ENCODE measurements around the gene UQCC5.

UQCC5 gene

GRCh38 chr3:52558436-52558835 is 22.0 kb downstream of the UQCC5 start:
- TF ChIP-seq, protein P1, sequence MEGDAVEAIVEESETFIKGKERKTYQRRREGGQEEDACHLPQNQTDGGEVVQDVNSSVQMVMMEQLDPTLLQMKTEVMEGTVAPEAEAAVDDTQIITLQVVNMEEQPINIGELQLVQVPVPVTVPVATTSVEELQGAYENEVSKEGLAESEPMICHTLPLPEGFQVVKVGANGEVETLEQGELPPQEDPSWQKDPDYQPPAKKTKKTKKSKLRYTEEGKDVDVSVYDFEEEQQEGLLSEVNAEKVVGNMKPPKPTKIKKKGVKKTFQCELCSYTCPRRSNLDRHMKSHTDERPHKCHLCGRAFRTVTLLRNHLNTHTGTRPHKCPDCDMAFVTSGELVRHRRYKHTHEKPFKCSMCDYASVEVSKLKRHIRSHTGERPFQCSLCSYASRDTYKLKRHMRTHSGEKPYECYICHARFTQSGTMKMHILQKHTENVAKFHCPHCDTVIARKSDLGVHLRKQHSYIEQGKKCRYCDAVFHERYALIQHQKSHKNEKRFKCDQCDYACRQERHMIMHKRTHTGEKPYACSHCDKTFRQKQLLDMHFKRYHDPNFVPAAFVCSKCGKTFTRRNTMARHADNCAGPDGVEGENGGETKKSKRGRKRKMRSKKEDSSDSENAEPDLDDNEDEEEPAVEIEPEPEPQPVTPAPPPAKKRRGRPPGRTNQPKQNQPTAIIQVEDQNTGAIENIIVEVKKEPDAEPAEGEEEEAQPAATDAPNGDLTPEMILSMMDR (IDR thresholded peaks at IDR 0.05; ENCODE audit: insufficient read depth, low read length, poor library complexity, severe bottlenecking) = no peak
- Histone ChIP-seq H3K27me3 (replicated peaks; ENCODE audit: control insufficient read depth, insufficient read depth, low read length) (no peaks in the 10 kb centered on the region), H3K4me3 (replicated peaks; ENCODE audit: low read depth, low read length) (no peak overlapping the region), H3K36me3 (ENCODE audit: control insufficient read depth, insufficient read depth, low read length) (peaks cover 24% of the 10 kb centered on the region)
- no peak for DNase-seq (ENCODE audit: extremely low read depth, insufficient read length)

DNA sequence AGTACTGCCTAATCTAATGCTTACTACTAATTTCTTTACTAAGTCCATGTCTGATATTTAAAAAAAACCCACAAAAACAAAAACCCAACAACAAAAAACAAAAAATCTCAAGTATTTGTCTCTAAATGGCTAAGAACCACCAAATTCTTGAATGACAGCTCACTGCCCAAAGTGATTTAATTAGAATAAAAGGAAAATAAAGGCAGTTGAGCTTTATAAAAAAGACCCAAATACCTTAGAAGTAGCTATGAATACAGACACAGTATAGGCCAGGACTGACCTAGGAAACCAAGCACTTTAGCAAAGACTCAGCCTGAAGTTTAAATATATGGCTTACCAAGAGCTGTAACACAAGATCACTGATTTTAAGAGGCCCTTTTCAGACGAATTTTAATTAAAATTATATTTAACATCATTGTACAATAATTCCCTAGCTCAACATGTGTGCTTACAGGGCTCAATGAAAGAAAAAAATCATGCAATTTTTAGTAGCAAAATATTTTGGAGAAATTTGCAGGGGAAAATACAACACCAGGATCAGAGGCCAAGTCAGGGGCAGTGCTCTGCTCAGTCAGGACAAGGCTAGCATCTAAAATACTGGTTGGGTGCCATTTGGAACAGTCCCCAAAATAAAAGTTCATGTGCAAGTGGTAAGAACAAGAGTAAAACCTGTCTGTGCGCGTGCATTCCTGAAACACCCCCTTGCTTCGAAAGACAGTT is 24.8 kb downstream of the UQCC5 start:
- no peak for DNase-seq (ENCODE audit: extremely low read depth, insufficient read length)
- TF ChIP-seq, protein P1 (IDR thresholded peaks at IDR 0.05; ENCODE audit: insufficient read depth, low read length, poor library complexity, severe bottlenecking) = no peak
- Histone ChIP-seq H3K36me3 (ENCODE audit: control insufficient read depth, insufficient read depth, low read length) (peaks cover 18% of the 10 kb centered on the region), H3K27me3 (replicated peaks; ENCODE audit: control insufficient read depth, insufficient read depth, low read length) (no peaks in the 10 kb centered on the region), H3K4me3 (replicated peaks; ENCODE audit: low read depth, low read length) (no peak overlapping the region)

DNA sequence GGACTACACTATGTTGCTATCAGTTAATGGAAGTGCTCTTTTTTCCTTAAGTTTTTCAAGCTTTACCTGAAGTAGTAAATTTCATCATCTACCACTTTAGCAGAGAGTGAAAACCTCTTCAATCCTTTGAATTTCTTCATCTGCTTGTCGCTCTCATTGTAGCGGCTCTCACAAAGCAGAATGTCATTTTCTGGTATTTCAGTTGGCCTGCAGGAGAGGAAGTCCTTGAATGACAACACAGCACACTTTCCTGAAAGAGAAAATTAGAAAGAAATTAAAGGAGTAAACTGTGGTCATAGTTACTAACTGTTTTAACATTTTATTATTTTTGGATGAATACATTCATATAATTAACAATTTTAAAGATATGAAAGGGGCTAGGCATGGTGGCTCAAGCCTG is 27.6 kb downstream of the UQCC5 start:
- DNase-seq (ENCODE audit: extremely low read depth, insufficient read length) = no peak
- TF ChIP-seq, protein P1 (IDR thresholded peaks at IDR 0.05; ENCODE audit: insufficient read depth, low read length, poor library complexity, severe bottlenecking) = no peak
- Histone ChIP-seq H3K36me3 (ENCODE audit: control insufficient read depth, insufficient read depth, low read length) (peaks cover 8% of the 10 kb centered on the region), H3K4me3 (replicated peaks; ENCODE audit: low read depth, low read length) (no peak overlapping the region), H3K27me3 (replicated peaks; ENCODE audit: control insufficient read depth, insufficient read depth, low read length) (no peaks in the 10 kb centered on the region)

- Histone ChIP-seq H3K36me3 (ENCODE audit: control insufficient read depth, insufficient read depth, low read length) (peaks cover 2% of the 10 kb centered on the region), H3K4me3 (replicated peaks; ENCODE audit: low read depth, low read length) (no peak overlapping the region), H3K27me3 (replicated peaks; ENCODE audit: control insufficient read depth, insufficient read depth, low read length) (no peaks in the 10 kb centered on the region)
- DNase-seq (ENCODE audit: extremely low read depth, insufficient read length) = no peak
- TF ChIP-seq, protein P1 (IDR thresholded peaks at IDR 0.05; ENCODE audit: insufficient read depth, low read length, poor library complexity, severe bottlenecking) = no peak
Measured at GRCh38 chr3:52568069-52568468, 31.7 kb downstream of the UQCC5 start.

GRCh38 chr3:52570076-52570475 is 33.7 kb downstream of the UQCC5 start:
- Histone ChIP-seq H3K27me3 (replicated peaks; ENCODE audit: control insufficient read depth, insufficient read depth, low read length) (no peaks in the 10 kb centered on the region), H3K4me3 (replicated peaks; ENCODE audit: low read depth, low read length) (no peak overlapping the region), H3K36me3 (ENCODE audit: control insufficient read depth, insufficient read depth, low read length) (peaks cover 7% of the 10 kb centered on the region)
- no peak for DNase-seq (ENCODE audit: extremely low read depth, insufficient read length)
- TF ChIP-seq, protein P1 (IDR thresholded peaks at IDR 0.05; ENCODE audit: insufficient read depth, low read length, poor library complexity, severe bottlenecking) = no peak

DNA sequence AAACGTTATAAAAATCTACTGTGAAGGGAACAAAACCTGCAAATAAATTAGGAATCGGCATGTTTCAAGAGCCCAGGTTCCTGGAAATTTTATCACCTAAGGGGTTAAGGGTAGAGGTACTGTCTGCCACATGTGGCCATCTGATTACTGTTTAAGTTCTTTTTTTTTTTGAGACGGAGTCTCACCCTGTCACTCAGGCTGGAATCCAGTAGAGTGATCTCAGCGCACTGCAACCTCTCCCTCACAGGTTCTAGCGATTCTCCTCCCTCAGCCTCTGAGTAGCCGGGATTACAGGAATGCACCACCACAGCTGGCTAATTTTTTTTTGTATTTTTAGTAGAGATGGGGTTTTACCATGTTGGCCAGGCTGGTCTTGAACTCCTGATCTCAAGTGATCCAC is 35.8 kb downstream of the UQCC5 start:
- no peak for DNase-seq (ENCODE audit: extremely low read depth, insufficient read length)
- Histone ChIP-seq H3K27me3 (replicated peaks; ENCODE audit: control insufficient read depth, insufficient read depth, low read length) (no peaks in the 10 kb centered on the region), H3K4me3 (replicated peaks; ENCODE audit: low read depth, low read length) (no peak overlapping the region), H3K36me3 (ENCODE audit: control insufficient read depth, insufficient read depth, low read length) (peaks cover 7% of the 10 kb centered on the region)
- TF ChIP-seq, protein P1 (IDR thresholded peaks at IDR 0.05; ENCODE audit: insufficient read depth, low read length, poor library complexity, severe bottlenecking) = no peak
